K562 (cell line): ENCODE measurements around the gene SULT2B1. TPM values are rescaled to one million over a fixed set of nuclear protein-coding genes. Genes with fewer than 3 reads are reported as not detected.
A peak's percentile ranks its signal among the peaks of the same experiment; 100 is the strongest.

ENCODE experiments used
- ATAC-seq: fragments of 200-7000 bp; cut with Tn5 transposase; 3 replicates; pipeline ENCODE4 v1.9.1; 2020; ENCODE audit warnings: moderate library complexity
- BruUV-seq: library from RNA; stranded (reverse); fragments of 400-500 nt; replicated peaks from 2 replicates; lab custom pipeline; 2021; lab: Mats Ljungman, UMichigan
- CTCF ChIA-PET: fragments of 300-600 bp; formaldehyde crosslinking; extraction: SDS; loops from one replicate; lab custom pipeline; 2021; ENCODE audit warnings: low intra/inter-chr PET ratio; lab: Yijun Ruan, JAX
- POLR2A ChIA-PET: fragments of 300-600, 350-650 bp; sonication (Branson Sonifier 250); formaldehyde crosslinking; extraction: SDS; loops from one replicate; lab custom pipeline; 2021; ENCODE audit warnings: antibody characterized with exemption, inconsistent platforms; lab: Yijun Ruan, JAX
- DNase-seq, 4 experiments: peaks; one replicate each; pipeline versions ENCODE4 v3.0.0 to v3.0.0-alpha.2; 2011 to 2018; ENCODE audit warnings: low spot score in 3 of 4, mixed read lengths in 3 of 4; ENCODE audit errors: extremely low read depth in 1 of 4
- FAIRE-seq: peaks from 2 replicates; lab custom pipeline; 2011; peaks lifted over from hg19 to GRCh38; lab: Jason Lieb, UNC
- H2AFZ ChIP-seq: 2 replicates; pipeline ENCODE4 v1.6.0; 2011; ENCODE audit warnings: low read depth, low read length, control low read depth, inconsistent platforms
- H3K27ac ChIP-seq: fragments of 200-600 bp; 3 replicates; pipeline ENCODE4 v1.8.0; 2011; ENCODE audit warnings: low read depth, mild to moderate bottlenecking, control low read depth, inconsistent platforms, low read length, moderate library complexity, mixed read lengths; ENCODE audit errors: extremely low read depth
- H3K27me3 ChIP-seq, 2 experiments: fragments of 300-600 bp in 1 of 2; 2 replicates in 1 of 2; 3 replicates in 1 of 2; pipeline versions ENCODE4 v1.6.0 to v1.8.0; 2011; ENCODE audit warnings: inconsistent platforms in 2 of 2, low read length in 2 of 2, mild to moderate bottlenecking in 1 of 2, mixed read lengths in 1 of 2, moderate library complexity in 1 of 2; ENCODE audit not compliant: control insufficient read depth in 2 of 2, insufficient read depth in 2 of 2
- H3K36me3 ChIP-seq: fragments of 300-600 bp; 3 replicates; pipeline ENCODE4 v1.8.0; 2011; ENCODE audit warnings: mild to moderate bottlenecking, low read length, inconsistent platforms; ENCODE audit not compliant: control insufficient read depth, insufficient read depth
- H3K4me1 ChIP-seq, 2 experiments: fragments of 200-600 bp in 1 of 2; replicated peaks in 1 of 2; 2 replicates in 1 of 2; 3 replicates in 1 of 2; pipeline versions ENCODE4 v1.5.1 to v1.8.0; 2011; ENCODE audit warnings: inconsistent platforms in 2 of 2, low read length in 2 of 2, mild to moderate bottlenecking in 1 of 2, mixed read lengths in 1 of 2, moderate library complexity in 1 of 2; ENCODE audit not compliant: control insufficient read depth in 2 of 2, insufficient read depth in 2 of 2
- H3K4me2 ChIP-seq: 2 replicates; pipeline ENCODE4 v1.6.1; 2011; ENCODE audit warnings: low read length, control low read depth, inconsistent platforms, mixed read lengths; ENCODE audit not compliant: insufficient read depth
- H3K4me3 ChIP-seq: fragments of 200-600 bp; sonication (generic), shearing (Covaris generic); 2 replicates; pipeline ENCODE4 v1.5.1; 2016; ENCODE audit warnings: control low read depth, inconsistent platforms
- H3K79me2 ChIP-seq: fragments of 200-600 bp; 3 replicates; pipeline ENCODE4 v1.8.0; 2011; ENCODE audit warnings: low read length, inconsistent platforms; ENCODE audit not compliant: control insufficient read depth, insufficient read depth
- H3K9ac ChIP-seq, 2 experiments: 2 replicates each; pipeline versions ENCODE4 v1.6.0 to v1.6.1; 2011; ENCODE audit warnings: low read depth in 2 of 2, low read length in 2 of 2, control low read depth in 1 of 2, inconsistent platforms in 1 of 2, mild to moderate bottlenecking in 1 of 2, mixed read lengths in 1 of 2; ENCODE audit not compliant: insufficient read depth in 1 of 2
- H3K9me1 ChIP-seq: one replicate; pipeline ENCODE4 v1.6.0; 2011; ENCODE audit warnings: inconsistent platforms, mild to moderate bottlenecking, low read length, moderate library complexity; ENCODE audit not compliant: control insufficient read depth, insufficient read depth
- H3K9me3 ChIP-seq: replicated peaks from 2 replicates; pipeline ENCODE4 v1.5.1; 2011; ENCODE audit warnings: low read depth, low read length, inconsistent platforms; ENCODE audit not compliant: control insufficient read depth, insufficient read depth
- H4K20me1 ChIP-seq: replicated peaks from 2 replicates; pipeline ENCODE4 v1.6.1; 2011; ENCODE audit warnings: low read length, inconsistent platforms, mixed read lengths; ENCODE audit not compliant: control insufficient read depth, insufficient read depth
- CTBP1 ChIP-seq: fragments of 450-650 bp; IDR thresholded peaks from 2 replicates; pipeline ENCODE4 v1.6.1; 2016; ENCODE audit warnings: borderline replicate concordance
- HNRNPUL1 ChIP-seq: fragments of 200-400 bp; formaldehyde crosslinking; IDR thresholded peaks from 2 replicates; pipeline ENCODE4 v1.6.1; 2017; ENCODE audit warnings: low read length
- POLR2A ChIP-seq: fragments of 450-650 bp; conservative IDR thresholded peaks from 2 replicates; pipeline ENCODE4 v1.6.1; 2016
- POLR2H ChIP-seq: IDR thresholded peaks from 2 replicates; pipeline ENCODE4 v1.6.1; 2016; ENCODE audit warnings: missing genetic modification characterization, low read depth, mild to moderate bottlenecking, control low read depth, missing compliant biosample characterization, moderate library complexity
- RBFOX2 ChIP-seq: fragments of 200-400 bp; formaldehyde crosslinking; IDR thresholded peaks from 2 replicates; pipeline ENCODE4 v1.6.1; 2017; ENCODE audit warnings: low read depth, mild to moderate bottlenecking, low read length, moderate library complexity
- RBM22 ChIP-seq: fragments of 200-400 bp; formaldehyde crosslinking; IDR thresholded peaks from 2 replicates; pipeline ENCODE4 v1.6.1; 2018; ENCODE audit warnings: low read length, low read depth; ENCODE audit not compliant: poor library complexity, severe bottlenecking
- ZFX ChIP-seq: sonication (generic); formaldehyde crosslinking; IDR thresholded peaks from 2 replicates; pipeline ENCODE4 v1.8.0; 2022; ENCODE audit warnings: mild to moderate bottlenecking, missing genetic modification reagents, moderate library complexity
- ZNF134 ChIP-seq: fragments of 250-450 bp; sonication (Bioruptor Pico); conservative IDR thresholded peaks from 2 replicates; pipeline ENCODE4 v1.4.0; 2020
- ZNF3 ChIP-seq: fragments of 250-450 bp; sonication (Bioruptor Pico); IDR thresholded peaks from 2 replicates; pipeline ENCODE4 v1.5.0; 2021; ENCODE audit warnings: mild to moderate bottlenecking, moderate library complexity
- WGBS: fragments of 100-300 bp; shearing (Covaris generic); methylation state at CpG from one replicate; pipeline ENCODE4 v1.1.6; 2016; ENCODE audit warnings: low coverage, mixed read lengths; ENCODE audit not compliant: insufficient coverage; ENCODE audit errors: missing lambda C conversion rate; 5-methylcytosine and 5-hydroxymethylcytosine counted together
- in situ Hi-C: fragments of 300-500 bp; cut with MboI; formaldehyde crosslinking; loops from 4 replicates; pipeline ENCODE4 v1.15.0; 2018; ENCODE audit warnings: inconsistent platforms, mixed read lengths
- intact Hi-C: fragments of 100-400 bp; cut with micrococcal nuclease; formaldehyde crosslinking; loops from 2 replicates; pipeline ENCODE4 v1.14.2; 2022
- polyA plus RNA-seq, 8 experiments: library from polyadenylated mRNA; depleted of rRNA in 4 of 8; stranded (reverse) in 5 of 8; unstranded in 3 of 8; fragments of >200 nt; fragmentation: Nextera tagmentation in 2 of 8; fragmentation: Illumina TruSeq in 1 of 8; extraction: Ambion mirVana in 2 of 8; extraction: Trizol in 1 of 8; gene quantifications; 2 replicates each; pipeline versions ENCODE4 v1.2.1 to v1.2.3, GENCODE V29; 2011 to 2014; ENCODE audit warnings: inconsistent platforms in 1 of 8, missing spikeins in 1 of 8
- total RNA-seq, 7 experiments: library from RNA; depleted of rRNA in 6 of 7; stranded (reverse); fragments of >200 nt in 6 of 7; fragmentation: Illumina TruSeq in 2 of 7; extraction: Trizol in 2 of 7; gene quantifications; 2 replicates each; pipeline versions ENCODE4 v1.2.1 to v1.2.3, GENCODE V29; 2011 to 2021; ENCODE audit warnings: low replicate concordance in 1 of 7
- TF ChIP-seq, protein P1 (sequence below): sonication (generic); formaldehyde crosslinking; IDR thresholded peaks from 2 replicates; pipeline ENCODE4 v1.8.0; 2022; ENCODE audit warnings: missing genetic modification reagents, mild to moderate bottlenecking, moderate library complexity, borderline replicate concordance
- TF ChIP-seq, protein P2 (sequence below): sonication (generic); formaldehyde crosslinking; IDR thresholded peaks from 2 replicates; pipeline ENCODE4 v1.8.0; 2023; ENCODE audit warnings: missing genetic modification reagents, mild to moderate bottlenecking, borderline replicate concordance

Gene SULT2B1
- total and polyA plus RNA-seq, 9 of the 15 experiments (the other 6 are each of a cell fraction or from before 2014, with no cell fraction given) = 0.09 to 0.62 (median 0.22) TPM; not detected in 2

DNA sequence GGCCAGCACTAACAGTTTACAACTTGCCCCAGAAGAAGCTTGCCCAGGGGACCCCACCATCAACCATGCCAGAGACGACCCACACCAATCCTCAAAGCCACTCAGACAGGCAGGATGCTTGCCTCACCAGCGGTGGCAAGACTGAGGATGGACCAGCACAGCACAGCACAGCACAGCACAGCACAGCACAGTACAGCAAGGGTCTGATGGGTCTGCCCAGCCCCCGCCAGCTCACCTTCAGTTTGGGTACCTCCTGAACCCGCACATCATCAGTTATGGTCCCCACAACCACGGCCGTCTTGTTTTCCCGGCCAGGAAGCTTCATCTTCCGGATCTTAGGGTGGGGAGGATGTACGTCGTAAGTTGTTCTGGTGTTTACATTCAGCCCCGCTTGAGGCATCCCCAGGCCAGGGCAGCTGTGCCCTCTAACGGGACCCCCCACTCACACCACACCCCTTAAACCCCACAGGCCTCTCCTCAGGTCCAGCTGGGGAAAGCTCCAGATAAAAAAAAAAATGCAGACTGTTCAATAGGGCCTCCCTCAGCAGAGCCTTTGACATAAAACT is 64.6 kb downstream of the SULT2B1 start:
- peak overlapping the region; percentile 91 for H3K4me2 ChIP-seq
- no peaks in the 10 kb centered on the region for H3K27me3 ChIP-seq
- no peak for TF ChIP-seq CTBP1
- TF ChIP-seq, protein P1, sequence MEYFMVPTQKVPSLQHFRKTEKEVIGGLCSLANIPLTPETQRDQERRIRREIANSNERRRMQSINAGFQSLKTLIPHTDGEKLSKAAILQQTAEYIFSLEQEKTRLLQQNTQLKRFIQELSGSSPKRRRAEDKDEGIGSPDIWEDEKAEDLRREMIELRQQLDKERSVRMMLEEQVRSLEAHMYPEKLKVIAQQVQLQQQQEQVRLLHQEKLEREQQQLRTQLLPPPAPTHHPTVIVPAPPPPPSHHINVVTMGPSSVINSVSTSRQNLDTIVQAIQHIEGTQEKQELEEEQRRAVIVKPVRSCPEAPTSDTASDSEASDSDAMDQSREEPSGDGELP (CRISPR knock-in tag) = peak; percentile 4; the same call in 1 of the 2 replicates
- TF ChIP-seq ZNF134 (CRISPR knock-in tag) = no peak
- peak; percentile 37 for TF ChIP-seq RBM22
- TF ChIP-seq RBFOX2 = peak; percentile 72
- 0 out of 2 replicates have a peak, but pooled peaks have one; percentile 25 for TF ChIP-seq POLR2H
- TF ChIP-seq, protein P2, sequence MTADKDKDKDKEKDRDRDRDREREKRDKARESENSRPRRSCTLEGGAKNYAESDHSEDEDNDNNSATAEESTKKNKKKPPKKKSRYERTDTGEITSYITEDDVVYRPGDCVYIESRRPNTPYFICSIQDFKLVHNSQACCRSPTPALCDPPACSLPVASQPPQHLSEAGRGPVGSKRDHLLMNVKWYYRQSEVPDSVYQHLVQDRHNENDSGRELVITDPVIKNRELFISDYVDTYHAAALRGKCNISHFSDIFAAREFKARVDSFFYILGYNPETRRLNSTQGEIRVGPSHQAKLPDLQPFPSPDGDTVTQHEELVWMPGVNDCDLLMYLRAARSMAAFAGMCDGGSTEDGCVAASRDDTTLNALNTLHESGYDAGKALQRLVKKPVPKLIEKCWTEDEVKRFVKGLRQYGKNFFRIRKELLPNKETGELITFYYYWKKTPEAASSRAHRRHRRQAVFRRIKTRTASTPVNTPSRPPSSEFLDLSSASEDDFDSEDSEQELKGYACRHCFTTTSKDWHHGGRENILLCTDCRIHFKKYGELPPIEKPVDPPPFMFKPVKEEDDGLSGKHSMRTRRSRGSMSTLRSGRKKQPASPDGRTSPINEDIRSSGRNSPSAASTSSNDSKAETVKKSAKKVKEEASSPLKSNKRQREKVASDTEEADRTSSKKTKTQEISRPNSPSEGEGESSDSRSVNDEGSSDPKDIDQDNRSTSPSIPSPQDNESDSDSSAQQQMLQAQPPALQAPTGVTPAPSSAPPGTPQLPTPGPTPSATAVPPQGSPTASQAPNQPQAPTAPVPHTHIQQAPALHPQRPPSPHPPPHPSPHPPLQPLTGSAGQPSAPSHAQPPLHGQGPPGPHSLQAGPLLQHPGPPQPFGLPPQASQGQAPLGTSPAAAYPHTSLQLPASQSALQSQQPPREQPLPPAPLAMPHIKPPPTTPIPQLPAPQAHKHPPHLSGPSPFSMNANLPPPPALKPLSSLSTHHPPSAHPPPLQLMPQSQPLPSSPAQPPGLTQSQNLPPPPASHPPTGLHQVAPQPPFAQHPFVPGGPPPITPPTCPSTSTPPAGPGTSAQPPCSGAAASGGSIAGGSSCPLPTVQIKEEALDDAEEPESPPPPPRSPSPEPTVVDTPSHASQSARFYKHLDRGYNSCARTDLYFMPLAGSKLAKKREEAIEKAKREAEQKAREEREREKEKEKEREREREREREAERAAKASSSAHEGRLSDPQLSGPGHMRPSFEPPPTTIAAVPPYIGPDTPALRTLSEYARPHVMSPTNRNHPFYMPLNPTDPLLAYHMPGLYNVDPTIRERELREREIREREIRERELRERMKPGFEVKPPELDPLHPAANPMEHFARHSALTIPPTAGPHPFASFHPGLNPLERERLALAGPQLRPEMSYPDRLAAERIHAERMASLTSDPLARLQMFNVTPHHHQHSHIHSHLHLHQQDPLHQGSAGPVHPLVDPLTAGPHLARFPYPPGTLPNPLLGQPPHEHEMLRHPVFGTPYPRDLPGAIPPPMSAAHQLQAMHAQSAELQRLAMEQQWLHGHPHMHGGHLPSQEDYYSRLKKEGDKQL (CRISPR knock-in tag) = no peak
- TF ChIP-seq ZFX (CRISPR knock-in tag) = no peak
- 0 out of 2 replicates have a peak, but pooled peaks have one; percentile 54 for TF ChIP-seq HNRNPUL1
- TF ChIP-seq ZNF3 (CRISPR knock-in tag) = no peak
- TF ChIP-seq POLR2A = 0 out of 2 replicates have a peak, but pooled peaks have one; percentile 10
- peak overlapping the region; percentile 64 for H3K4me3 ChIP-seq
- ChIA-PET CTCF (no interaction called here), POLR2A (interaction anchor here (0.6 to 4.7 kb wide), 20 partner anchors 8 to 974 kb away, joined by 3 to 85 read pairs (median 4); partner anchors contain the start of gene SPACA4)
- FAIRE-seq = no peak
- peak overlapping the region; percentile 94 for H3K9ac ChIP-seq
- peaks cover 11% of the 10 kb centered on the region for H3K9me1 ChIP-seq
- WGBS = 62% methylated on average over 12 of the region's 12 CpGs
- H3K9me3 ChIP-seq = no peaks in the 10 kb centered on the region
- peaks cover 44% of the 10 kb centered on the region for H3K79me2 ChIP-seq
- peak in 1 of 4 experiments; percentile 14 for DNase-seq
- no peak overlapping the region for H3K27ac ChIP-seq
- H3K36me3 ChIP-seq = peaks cover 38% of the 10 kb centered on the region; the same call in 2 of the 3 replicates
- H2AFZ ChIP-seq = no peak overlapping the region
- peaks cover 30 to 60% of the 10 kb centered on the region in 2 experiments; a peak in 4 of 5 replicates for H3K4me1 ChIP-seq
- in situ Hi-C loops = no loop called here
- intact Hi-C loops = no loop called here
- ATAC-seq = no peak
- peaks cover 37% of the 10 kb centered on the region for H4K20me1 ChIP-seq
- no TSS peak for BruUV-seq
